Caco-2 (cell line): ENCODE measurements around the gene TOP3B. TPM values are rescaled to one million over a fixed set of nuclear protein-coding genes. Genes with fewer than 3 reads are reported as not detected.

Source experiments
- BruUV-seq: library from RNA; stranded (reverse); fragments of 400-500 nt; replicated peaks from 2 replicates; lab custom pipeline; 2021; lab: Mats Ljungman, UMichigan
- CTCF ChIA-PET: fragments of 300-600 bp; sonication (Branson Sonifier 250); formaldehyde crosslinking; loops from one replicate; lab custom pipeline; 2022; ENCODE audit warnings: antibody characterized with exemption; lab: Charles Lee
- POLR2A ChIA-PET: fragments of 300-600 bp; sonication (Branson Sonifier 250); formaldehyde crosslinking; loops from one replicate; lab custom pipeline; 2022; ENCODE audit warnings: antibody characterized with exemption; lab: Charles Lee
- DNase-seq, 2 experiments: peaks; one replicate each; pipeline versions ENCODE4 v3.0.0 to v3.0.0-alpha.2; 2020 to 2022
- H3K27me3 ChIP-seq: replicated peaks from 2 replicates; pipeline ENCODE4 v1.6.0; 2011; ENCODE audit warnings: low read length; ENCODE audit not compliant: control insufficient read depth, insufficient read depth
- H3K36me3 ChIP-seq: 2 replicates; pipeline ENCODE4 v1.5.1; 2011; ENCODE audit warnings: low read length; ENCODE audit not compliant: control insufficient read depth, insufficient read depth
- H3K4me1 ChIP-seq: fragments of 250-450 bp; sonication (Bioruptor Pico); 2 replicates; pipeline ENCODE4 v1.5.1; 2020; ENCODE audit warnings: mild to moderate bottlenecking
- H3K4me3 ChIP-seq: 2 replicates; pipeline ENCODE4 v1.5.1; 2011; ENCODE audit warnings: low read depth, mild to moderate bottlenecking, control low read depth, low read length
- H3K9me3 ChIP-seq: fragments of 250-450 bp; sonication (Bioruptor Pico); 2 replicates; pipeline ENCODE4 v1.5.1; 2020; ENCODE audit warnings: mild to moderate bottlenecking, moderate library complexity
- H3K27ac Mint-ChIP-seq: one replicate; pipeline ENCODE4 v1.8.0; 2022; ENCODE audit warnings: mixed read lengths; ENCODE audit not compliant: unreplicated experiment
- H3K27me3 Mint-ChIP-seq: one replicate; pipeline ENCODE4 v1.8.0; 2022; ENCODE audit warnings: mixed read lengths; ENCODE audit not compliant: insufficient read depth, unreplicated experiment
- H3K36me3 Mint-ChIP-seq: one replicate; pipeline ENCODE4 v1.8.0; 2022; ENCODE audit warnings: mild to moderate bottlenecking, mixed read lengths; ENCODE audit not compliant: insufficient read depth, unreplicated experiment
- H3K4me1 Mint-ChIP-seq: one replicate; pipeline ENCODE4 v1.8.0; 2022; ENCODE audit warnings: low read depth, mixed read lengths; ENCODE audit not compliant: unreplicated experiment
- H3K4me3 Mint-ChIP-seq: one replicate; pipeline ENCODE4 v1.8.0; 2022; ENCODE audit warnings: mild to moderate bottlenecking, moderate library complexity, mixed read lengths; ENCODE audit not compliant: unreplicated experiment
- H3K9me3 Mint-ChIP-seq: one replicate; pipeline ENCODE4 v1.8.0; 2022; ENCODE audit warnings: mixed read lengths; ENCODE audit not compliant: unreplicated experiment
- CTCF ChIP-seq, 2 experiments: fragments of 200-600 bp in 1 of 2; IDR thresholded peaks; 1 replicate in 1 of 2; 2 replicates in 1 of 2; pipeline versions ENCODE4 v1.5.1 to v1.8.0; 2011 to 2022; ENCODE audit warnings: antibody characterized with exemption in 1 of 2, control low read depth in 1 of 2, inconsistent platforms in 1 of 2, low read depth in 1 of 2, low read length in 1 of 2, mild to moderate bottlenecking in 1 of 2, moderate library complexity in 1 of 2; ENCODE audit not compliant: insufficient read depth in 1 of 2, severe bottlenecking in 1 of 2, unreplicated experiment in 1 of 2
- intact Hi-C: fragments of 100-400 bp; cut with micrococcal nuclease; formaldehyde crosslinking; loops from one replicate; pipeline ENCODE4 v1.10.0; 2022; ENCODE audit not compliant: unreplicated experiment
- total RNA-seq: library from RNA; stranded (reverse); gene quantifications from 2 replicates; pipeline ENCODE4 v1.2.3, GENCODE V29; 2022

TOP3B gene
- total RNA-seq, 1 experiment from 2014 or later, result 63.7 TPM

GRCh38 chr22:21963286-21963685 is 19.3 kb downstream of the TOP3B start:
- CTCF ChIA-PET, result no interaction called here
- Histone ChIP-seq H3K27me3 (no peaks in the 10 kb centered on the region), H3K4me3 (no peak overlapping the region), H3K4me1 (no peaks in the 10 kb centered on the region), H3K9me3 (no peaks in the 10 kb centered on the region), H3K36me3 (no peaks in the 10 kb centered on the region; the same call in 1 of the 2 replicates)
- intact Hi-C loops, result no loop called here
- DNase-seq, result no peak
- H3K4me3 Mint-ChIP-seq, result no peak overlapping the region
- BruUV-seq, result no TSS peak
- TF ChIP-seq CTCF (IDR thresholded peaks at IDR 0.05; ENCODE audit: insufficient read depth in 1 of 2, low read depth in 1 of 2, low read length in 1 of 2, severe bottlenecking in 1 of 2, unreplicated experiment in 1 of 2), result no peak
- no peaks in the 10 kb centered on the region for H3K4me1 Mint-ChIP-seq
- H3K9me3 Mint-ChIP-seq, result no peaks in the 10 kb centered on the region
- H3K27ac Mint-ChIP-seq, result no peak overlapping the region
- peaks cover 40% of the 10 kb centered on the region for H3K36me3 Mint-ChIP-seq
- H3K27me3 Mint-ChIP-seq, result no peaks in the 10 kb centered on the region
- POLR2A ChIA-PET, result interaction anchor here (0.7 kb wide), 1 partner anchor 540 kb away, joined by 3 read pairs; no protein-coding TSS in a partner anchor

GRCh38 chr22:21962655-21962949 is 20.0 kb downstream of the TOP3B start:
- Mint-ChIP-seq H3K4me1 (no peaks in the 10 kb centered on the region), H3K4me3 (no peak overlapping the region), H3K27ac (no peak overlapping the region), H3K27me3 (no peaks in the 10 kb centered on the region), H3K9me3 (no peaks in the 10 kb centered on the region), H3K36me3 (peaks cover 38% of the 10 kb centered on the region)
- no peak for DNase-seq
- ChIA-PET POLR2A (no interaction called here), CTCF (no interaction called here)
- Histone ChIP-seq H3K4me1 (no peaks in the 10 kb centered on the region), H3K36me3 (no peaks in the 10 kb centered on the region; the same call in 1 of the 2 replicates), H3K4me3 (no peak overlapping the region), H3K27me3 (no peaks in the 10 kb centered on the region), H3K9me3 (no peaks in the 10 kb centered on the region)
- TF ChIP-seq CTCF (IDR thresholded peaks at IDR 0.05; ENCODE audit: insufficient read depth in 1 of 2, low read depth in 1 of 2, low read length in 1 of 2, severe bottlenecking in 1 of 2, unreplicated experiment in 1 of 2), result no peak
- no TSS peak for BruUV-seq
- intact Hi-C loops, result no loop called here

- no peaks in the 10 kb centered on the region; the same call in 1 of the 2 replicates for H3K36me3 ChIP-seq
- H3K27me3 Mint-ChIP-seq, result no peaks in the 10 kb centered on the region
Measured at GRCh38 chr22:21961886-21962654, 20.5 kb downstream of the TOP3B start.

More at GRCh38 chr22:21961886-21962654, 20.5 kb downstream of the TOP3B start:
- Mint-ChIP-seq H3K4me1 (no peaks in the 10 kb centered on the region), H3K9me3 (no peaks in the 10 kb centered on the region), H3K27ac (no peak overlapping the region), H3K4me3 (no peak overlapping the region), H3K36me3 (peaks cover 34% of the 10 kb centered on the region)
- ChIA-PET CTCF (no interaction called here), POLR2A (no interaction called here)
- intact Hi-C loops, result no loop called here
- TF ChIP-seq CTCF (IDR thresholded peaks at IDR 0.05; ENCODE audit: insufficient read depth in 1 of 2, low read depth in 1 of 2, low read length in 1 of 2, severe bottlenecking in 1 of 2, unreplicated experiment in 1 of 2), result no peak
- Histone ChIP-seq H3K4me3 (no peak overlapping the region), H3K4me1 (no peaks in the 10 kb centered on the region), H3K9me3 (no peaks in the 10 kb centered on the region), H3K27me3 (no peaks in the 10 kb centered on the region)
- DNase-seq, result no peak
- BruUV-seq, result no TSS peak
